Endothelial cell of umbilical vein (primary cell): ENCODE measurements around the gene ATP13A3. TPM values are rescaled to one million over a fixed set of nuclear protein-coding genes. Genes with fewer than 3 reads are reported as not detected.

Experiments used
- BruUV-seq: library from RNA; stranded (reverse); fragments of 400-500 nt; replicated peaks from 2 replicates; lab custom pipeline; 2021; lab: Mats Ljungman, UMichigan
- CTCF ChIA-PET: fragments of 300-600, 350-600 bp; sonication (Branson Sonifier 250); formaldehyde crosslinking; loops from one replicate; lab custom pipeline; 2021; ENCODE audit warnings: antibody characterized with exemption, inconsistent platforms; lab: Charles Lee
- POLR2A ChIA-PET: fragments of 300-600, 350-600 bp; sonication (Branson Sonifier 250); formaldehyde crosslinking; loops from one replicate; lab custom pipeline; 2021; ENCODE audit warnings: antibody characterized with exemption, inconsistent platforms; lab: Charles Lee
- DNase-seq: peaks from one replicate; pipeline ENCODE4 v3.0.0-alpha.2; 2011; ENCODE audit warnings: low read depth, low spot score
- FAIRE-seq: peaks from 2 replicates; lab custom pipeline; 2011; peaks lifted over from hg19 to GRCh38; lab: Jason Lieb, UNC
- H2AFZ ChIP-seq: 2 replicates; pipeline ENCODE4 v1.6.0; 2012; ENCODE audit warnings: low read depth, low read length, control low read depth, inconsistent platforms
- H3K27ac ChIP-seq: 2 replicates; pipeline ENCODE4 v1.5.1; 2011; ENCODE audit warnings: low read depth, mild to moderate bottlenecking, control low read depth, low read length, moderate library complexity; ENCODE audit not compliant: insufficient read depth
- H3K27me3 ChIP-seq, 2 experiments: 2 replicates each; pipeline versions ENCODE4 v1.6.0 to v1.6.1; 2011; ENCODE audit warnings: low read length in 2 of 2, mixed read lengths in 1 of 2; ENCODE audit not compliant: control insufficient read depth in 2 of 2, insufficient read depth in 2 of 2
- H3K36me3 ChIP-seq, 2 experiments: 2 replicates in 1 of 2; 3 replicates in 1 of 2; pipeline ENCODE4 v1.5.1; 2011; ENCODE audit warnings: low read length in 2 of 2, mild to moderate bottlenecking in 1 of 2, moderate library complexity in 1 of 2; ENCODE audit not compliant: control insufficient read depth in 2 of 2, insufficient read depth in 2 of 2; ENCODE audit errors: extremely low read depth in 1 of 2
- H3K4me1 ChIP-seq: 3 replicates; pipeline ENCODE4 v1.5.1; 2011; ENCODE audit warnings: mild to moderate bottlenecking, low read length; ENCODE audit not compliant: control insufficient read depth, insufficient read depth; ENCODE audit errors: extremely low read depth
- H3K4me2 ChIP-seq: 2 replicates; pipeline ENCODE4 v1.6.1; 2011; ENCODE audit warnings: low read length, control low read depth, mixed read lengths; ENCODE audit not compliant: insufficient read depth
- H3K4me3 ChIP-seq, 3 experiments: fragments of 200-600 bp in 1 of 3; sonication (generic), shearing (Covaris generic) in 1 of 3; replicated peaks in 1 of 3; 2 replicates each; pipeline ENCODE4 v1.5.1; 2011 to 2016; ENCODE audit warnings: control low read depth in 3 of 3, low read length in 3 of 3, mild to moderate bottlenecking in 2 of 3, inconsistent platforms in 1 of 3, low read depth in 1 of 3, moderate library complexity in 1 of 3; ENCODE audit not compliant: insufficient read depth in 1 of 3
- H3K79me2 ChIP-seq: 2 replicates; pipeline ENCODE4 v1.6.0; 2012; ENCODE audit warnings: low read length, inconsistent platforms; ENCODE audit not compliant: control insufficient read depth, insufficient read depth
- H3K9ac ChIP-seq: replicated peaks from 2 replicates; pipeline ENCODE3; 2011; ENCODE audit warnings: low read length, control low read depth; ENCODE audit not compliant: insufficient read depth; ENCODE audit errors: extremely low read depth
- H3K9me1 ChIP-seq: replicated peaks from 3 replicates; pipeline ENCODE4 v1.6.0; 2011; ENCODE audit warnings: mild to moderate bottlenecking, low read length; ENCODE audit not compliant: control insufficient read depth, insufficient read depth; ENCODE audit errors: extremely low read depth
- H3K9me3 ChIP-seq: replicated peaks from 2 replicates; pipeline ENCODE4 v1.5.1; 2012; ENCODE audit warnings: low read length, inconsistent platforms; ENCODE audit not compliant: control insufficient read depth, insufficient read depth
- H4K20me1 ChIP-seq: replicated peaks from 2 replicates; pipeline ENCODE3; 2011; ENCODE audit warnings: mild to moderate bottlenecking, low read length; ENCODE audit not compliant: control insufficient read depth, insufficient read depth; ENCODE audit errors: extremely low read depth
- EZH2 ChIP-seq: IDR thresholded peaks from 2 replicates; pipeline ENCODE4 v1.6.1; 2012; ENCODE audit warnings: borderline replicate concordance, low read depth, mild to moderate bottlenecking, moderate library complexity, low read length, inconsistent platforms; ENCODE audit not compliant: severe bottlenecking
- FOS ChIP-seq: IDR thresholded peaks from 2 replicates; pipeline ENCODE4 v1.6.1; 2011; ENCODE audit warnings: mild to moderate bottlenecking, low read length, moderate library complexity, borderline replicate concordance; ENCODE audit not compliant: insufficient read depth
- GATA2 ChIP-seq: IDR thresholded peaks from 2 replicates; pipeline ENCODE4 v1.7.0; 2011; ENCODE audit warnings: low read depth, mild to moderate bottlenecking, moderate library complexity, mixed read lengths, low read length; ENCODE audit not compliant: insufficient read length, insufficient read depth
- JUN ChIP-seq: IDR thresholded peaks from 2 replicates; pipeline ENCODE4 v1.6.1; 2011; ENCODE audit warnings: borderline replicate concordance, low read depth; ENCODE audit not compliant: insufficient read length, insufficient read depth
- MYC ChIP-seq: IDR thresholded peaks from one replicate; pipeline ENCODE4 v1.6.1; 2011; ENCODE audit warnings: mild to moderate bottlenecking, low read depth, low read length
- POLR2A ChIP-seq: IDR thresholded peaks from 2 replicates; pipeline ENCODE4 v1.6.1; 2012; ENCODE audit warnings: low read depth, mild to moderate bottlenecking, control low read depth, low read length
- POLR2AphosphoS5 ChIP-seq: IDR thresholded peaks from 2 replicates; pipeline ENCODE4 v1.6.1; 2012; ENCODE audit warnings: low read depth, mild to moderate bottlenecking, control low read depth, low read length, moderate library complexity; ENCODE audit not compliant: insufficient read depth
- dilution Hi-C: fragments of 300-500 bp; cut with MboI; formaldehyde crosslinking; loops from one replicate; pipeline ENCODE4 v1.15.0; 2019; ENCODE audit warnings: low sequenced_read_pairs; ENCODE audit not compliant: extremely low pct_ligation_motif_present
- intact Hi-C: fragments of 100-400 bp; cut with micrococcal nuclease; formaldehyde crosslinking; loops from one replicate; pipeline ENCODE4 v1.10.0; 2022
- polyA plus RNA-seq, 4 experiments: library from polyadenylated mRNA; depleted of rRNA in 3 of 4; stranded (reverse) in 3 of 4; unstranded in 1 of 4; fragments of >200 nt; gene quantifications; 2 replicates each; pipeline versions ENCODE4 v1.2.1 to v1.2.3, GENCODE V29; 2011 to 2012; ENCODE audit warnings: missing spikeins in 1 of 4
- total RNA-seq: library from RNA; stranded (reverse); gene quantifications from 2 replicates; pipeline ENCODE4 v1.2.3, GENCODE V29; 2021
- TF ChIP-seq, protein P1 (sequence below): IDR thresholded peaks from 2 replicates; pipeline ENCODE4 v1.6.1; 2011; ENCODE audit not compliant: insufficient read depth, insufficient read length
- TF ChIP-seq, protein P2 (sequence below), 2 donors: IDR thresholded peaks; 1 replicate in 1 of 2; 2 replicates in 1 of 2; pipeline ENCODE4 v1.5.1; 2011; ENCODE audit warnings: low read length in 2 of 2, mild to moderate bottlenecking in 2 of 2, moderate library complexity in 2 of 2, control low read depth in 1 of 2, inconsistent platforms in 1 of 2, low read depth in 1 of 2; ENCODE audit not compliant: insufficient read depth in 1 of 2; ENCODE audit errors: extremely low read depth in 1 of 2

The ATP13A3 gene
- total and polyA plus RNA-seq, 2 donors (not counting 3 experiments of a cell fraction or from before 2014, with no cell fraction given), result 12.0 to 59.0 TPM

DNA sequence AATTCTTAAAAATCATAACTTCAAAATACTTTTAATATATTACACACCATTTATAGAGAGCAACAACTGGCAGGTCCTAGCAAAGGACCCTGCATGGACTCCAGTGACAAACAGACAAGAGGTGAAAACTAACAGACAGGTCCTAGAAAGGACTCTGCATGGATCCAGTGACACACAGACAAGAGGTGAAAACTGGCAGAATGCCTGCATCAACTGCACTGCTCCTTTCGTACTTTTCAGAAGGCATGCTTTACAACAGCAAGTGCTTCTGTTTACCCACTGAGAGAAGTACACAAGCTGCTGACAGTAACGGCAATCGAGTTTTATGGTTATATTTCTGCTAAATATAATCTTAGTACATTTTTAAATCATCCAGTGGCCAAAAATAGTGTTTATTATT, 63.5 kb downstream of the ATP13A3 start:
- Histone ChIP-seq H2AFZ (no peak overlapping the region), H3K27me3 (no peaks in the 10 kb centered on the region), H3K79me2 (peaks cover 2% of the 10 kb centered on the region), H3K9me3 (no peaks in the 10 kb centered on the region), H4K20me1 (no peaks in the 10 kb centered on the region), H3K36me3 (peaks cover 0 to 9% of the 10 kb centered on the region in 2 experiments), H3K27ac (no peak overlapping the region), H3K4me3 (no peak overlapping the region), H3K9ac (no peak overlapping the region), H3K4me2 (no peak overlapping the region), H3K9me1 (no peaks in the 10 kb centered on the region), H3K4me1 (peaks cover 29% of the 10 kb centered on the region)
- BruUV-seq, result no TSS peak
- dilution Hi-C loops (no loop called here), intact Hi-C loops (no loop called here)
- TF ChIP-seq, protein P1, sequence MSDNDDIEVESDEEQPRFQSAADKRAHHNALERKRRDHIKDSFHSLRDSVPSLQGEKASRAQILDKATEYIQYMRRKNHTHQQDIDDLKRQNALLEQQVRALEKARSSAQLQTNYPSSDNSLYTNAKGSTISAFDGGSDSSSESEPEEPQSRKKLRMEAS, result no peak
- TF ChIP-seq GATA2, result no peak
- no peak for TF ChIP-seq FOS
- TF ChIP-seq, protein P2, sequence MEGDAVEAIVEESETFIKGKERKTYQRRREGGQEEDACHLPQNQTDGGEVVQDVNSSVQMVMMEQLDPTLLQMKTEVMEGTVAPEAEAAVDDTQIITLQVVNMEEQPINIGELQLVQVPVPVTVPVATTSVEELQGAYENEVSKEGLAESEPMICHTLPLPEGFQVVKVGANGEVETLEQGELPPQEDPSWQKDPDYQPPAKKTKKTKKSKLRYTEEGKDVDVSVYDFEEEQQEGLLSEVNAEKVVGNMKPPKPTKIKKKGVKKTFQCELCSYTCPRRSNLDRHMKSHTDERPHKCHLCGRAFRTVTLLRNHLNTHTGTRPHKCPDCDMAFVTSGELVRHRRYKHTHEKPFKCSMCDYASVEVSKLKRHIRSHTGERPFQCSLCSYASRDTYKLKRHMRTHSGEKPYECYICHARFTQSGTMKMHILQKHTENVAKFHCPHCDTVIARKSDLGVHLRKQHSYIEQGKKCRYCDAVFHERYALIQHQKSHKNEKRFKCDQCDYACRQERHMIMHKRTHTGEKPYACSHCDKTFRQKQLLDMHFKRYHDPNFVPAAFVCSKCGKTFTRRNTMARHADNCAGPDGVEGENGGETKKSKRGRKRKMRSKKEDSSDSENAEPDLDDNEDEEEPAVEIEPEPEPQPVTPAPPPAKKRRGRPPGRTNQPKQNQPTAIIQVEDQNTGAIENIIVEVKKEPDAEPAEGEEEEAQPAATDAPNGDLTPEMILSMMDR (IDR thresholded peaks at IDR 0.05; ENCODE audit: extremely low read depth in 1 of 2, insufficient read depth in 1 of 2, low read depth in 1 of 2, low read length in 2 of 2), result no peak
- no peak for TF ChIP-seq JUN
- no peak for TF ChIP-seq MYC
- no peak for TF ChIP-seq EZH2
- no peak for TF ChIP-seq POLR2AphosphoS5
- TF ChIP-seq POLR2A, result no peak
- ChIA-PET POLR2A (no interaction called here), CTCF (no interaction called here)
- no peak for FAIRE-seq
- no peak for DNase-seq
